PC-9 (cell line): ENCODE data around the gene KIAA0513. TPM values are rescaled to one million over a fixed set of nuclear protein-coding genes. Genes with fewer than 3 reads are reported as not detected.

ENCODE experiments used
- BruUV-seq: library from RNA; stranded (reverse); fragments of 400-500 nt; replicated peaks from 2 replicates; lab custom pipeline; 2021; lab: Mats Ljungman, UMichigan
- CTCF ChIA-PET: fragments of 300-600 bp; sonication (Branson Sonifier 250); formaldehyde crosslinking; loops from one replicate; lab custom pipeline; 2022; ENCODE audit warnings: antibody characterized with exemption; lab: Charles Lee
- POLR2A ChIA-PET: fragments of 300-600 bp; sonication (Branson Sonifier 250); formaldehyde crosslinking; loops from one replicate; lab custom pipeline; 2022; ENCODE audit warnings: antibody characterized with exemption; ENCODE audit not compliant: unreplicated experiment; lab: Charles Lee
- DNase-seq, 2 experiments: peaks; one replicate each; pipeline versions ENCODE4 v3.0.0 to v3.0.0-alpha.2; 2015 to 2022; ENCODE audit warnings: mixed read lengths in 1 of 2
- H2AFZ ChIP-seq: fragments of 200-600 bp; sonication (generic); 2 replicates; pipeline ENCODE4 v1.8.1; 2017; ENCODE audit warnings: antibody characterized with exemption
- H3F3A ChIP-seq: fragments of 200-600 bp; sonication (generic); 2 replicates; pipeline ENCODE4 v1.8.1; 2017; ENCODE audit warnings: antibody characterized with exemption, mild to moderate bottlenecking, low read depth; ENCODE audit not compliant: insufficient read depth
- H3K27ac ChIP-seq: fragments of 200-600 bp; sonication (generic); 2 replicates; pipeline ENCODE4 v1.6.1; 2016; ENCODE audit warnings: mixed run types
- H3K27me3 ChIP-seq: fragments of 200-600 bp; sonication (generic); 2 replicates; pipeline ENCODE4 v1.6.1; 2016; ENCODE audit warnings: low read depth, mixed run types; ENCODE audit not compliant: insufficient read depth
- H3K36me3 ChIP-seq: fragments of 200-600 bp; sonication (generic); 2 replicates; pipeline ENCODE4 v1.6.1; 2016; ENCODE audit warnings: low read depth, mixed run types
- H3K4me1 ChIP-seq: fragments of 200-600 bp; sonication (generic); replicated peaks from 2 replicates; pipeline ENCODE4 v1.6.1; 2016; ENCODE audit warnings: mixed run types; ENCODE audit not compliant: insufficient read depth
- H3K4me2 ChIP-seq: fragments of 200-600 bp; sonication (generic); 2 replicates; pipeline ENCODE4 v1.6.1; 2017; ENCODE audit warnings: mixed run types
- H3K4me3 ChIP-seq: fragments of 200-600 bp; sonication (generic); 2 replicates; pipeline ENCODE4 v1.6.1; 2016; ENCODE audit warnings: mixed run types
- H3K79me2 ChIP-seq: fragments of 200-600 bp; sonication (generic); 2 replicates; pipeline ENCODE4 v1.6.1; 2017; ENCODE audit warnings: low read depth, mixed run types
- H3K9me2 ChIP-seq: fragments of 200-600 bp; sonication (generic); 2 replicates; pipeline ENCODE4 v1.8.1; 2017; ENCODE audit warnings: mild to moderate bottlenecking; ENCODE audit not compliant: insufficient read depth
- H3K9me3 ChIP-seq: fragments of 200-600 bp; sonication (generic); 2 replicates; pipeline ENCODE4 v1.8.1; 2016; ENCODE audit warnings: low read depth; ENCODE audit not compliant: insufficient read depth
- H4K20me1 ChIP-seq: fragments of 200-600 bp; sonication (generic); 2 replicates; pipeline ENCODE4 v1.8.1; 2017; ENCODE audit not compliant: insufficient read depth
- CTCF ChIP-seq: fragments of 200-600 bp; sonication (generic); conservative IDR thresholded peaks from 2 replicates; pipeline ENCODE4 v1.6.1; 2017; ENCODE audit warnings: mixed run types, antibody characterized with exemption, mild to moderate bottlenecking, moderate library complexity
- EZH2 ChIP-seq: fragments of 200-600 bp; sonication (generic); IDR thresholded peaks from 2 replicates; pipeline ENCODE4 v1.8.0; 2017; ENCODE audit warnings: antibody characterized with exemption, low read depth
- intact Hi-C: fragments of 100-400 bp; cut with micrococcal nuclease; formaldehyde crosslinking; loops from one replicate; pipeline ENCODE4 v1.10.0; 2022; ENCODE audit not compliant: unreplicated experiment
- total RNA-seq: library from RNA; stranded (reverse); gene quantifications from 2 replicates; pipeline ENCODE4 v1.2.3, GENCODE V29; 2021

KIAA0513 gene
- total RNA-seq, 1 experiment from 2014 or later: 4.3 TPM

DNA sequence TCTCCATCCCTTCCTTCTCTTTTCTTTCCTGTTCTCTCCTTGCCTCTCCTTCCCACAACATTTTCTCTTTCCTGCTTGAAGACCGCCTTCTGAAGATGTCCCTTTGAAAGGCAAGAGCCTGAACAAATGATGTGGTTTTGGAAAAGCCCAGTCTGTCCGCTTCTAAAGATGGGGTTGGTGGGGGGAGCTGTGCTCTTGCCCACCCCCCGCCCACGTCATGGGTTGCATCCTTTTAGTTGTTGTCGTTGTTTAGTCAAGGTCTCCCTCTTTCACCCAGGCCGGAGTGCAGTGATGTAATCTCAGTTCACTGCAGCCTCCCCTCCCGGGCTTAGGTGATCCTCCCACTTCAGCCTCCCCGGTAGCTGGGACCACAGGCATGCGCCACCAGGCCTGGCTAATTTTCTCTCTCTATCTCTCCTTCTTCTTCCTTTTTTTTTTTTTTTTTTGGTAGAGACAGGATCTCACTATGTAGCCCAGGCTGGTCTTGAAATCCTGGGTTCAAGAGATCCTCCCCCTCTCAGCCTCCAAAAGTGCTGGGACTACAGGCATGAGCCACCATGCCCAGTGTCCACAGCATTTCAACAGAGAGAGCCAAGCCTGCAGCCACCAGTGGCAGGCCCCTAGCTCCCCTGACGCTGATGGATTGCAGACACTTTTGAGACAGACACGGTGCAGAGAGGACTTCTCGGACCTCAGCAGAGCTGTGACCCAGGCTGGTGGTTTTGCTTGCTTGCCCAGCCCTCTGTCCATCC lies 110.7 kb downstream of the KIAA0513 start:
- peak overlapping the region; percentile 76 for H3K4me2 ChIP-seq
- H3K79me2 ChIP-seq: no peaks in the 10 kb centered on the region
- peaks cover 8% of the 10 kb centered on the region; the same call in 1 of the 2 replicates for H3K4me1 ChIP-seq
- CTCF ChIA-PET: no interaction called here
- no peak overlapping the region for H3K27ac ChIP-seq
- BruUV-seq: no TSS peak
- peak overlapping the region; percentile 54; the same call in 1 of the 2 replicates for H2AFZ ChIP-seq
- no peaks in the 10 kb centered on the region for H3K36me3 ChIP-seq
- no peaks in the 10 kb centered on the region for H4K20me1 ChIP-seq
- no peaks in the 10 kb centered on the region for H3K9me3 ChIP-seq
- H3F3A ChIP-seq: no peaks in the 10 kb centered on the region; the same call in 1 of the 2 replicates
- POLR2A ChIA-PET: no interaction called here
- no peak for TF ChIP-seq EZH2
- H3K9me2 ChIP-seq: no peaks in the 10 kb centered on the region
- intact Hi-C loops: no loop called here
- peak overlapping the region; percentile 44; the same call in 1 of the 2 replicates for H3K4me3 ChIP-seq
- DNase-seq: no peak
- H3K27me3 ChIP-seq: peaks cover 14% of the 10 kb centered on the region; the same call in 1 of the 2 replicates

- TF ChIP-seq EZH2 (no peak), CTCF (no peak)
- no peaks in the 10 kb centered on the region for H3K79me2 ChIP-seq
- H3K4me3 ChIP-seq: no peak overlapping the region
- H3K4me2 ChIP-seq: no peak overlapping the region
- no peaks in the 10 kb centered on the region for H3K9me3 ChIP-seq
- no peak overlapping the region for H3K27ac ChIP-seq
- intact Hi-C loops: no loop called here
- H3F3A ChIP-seq: no peaks in the 10 kb centered on the region; the same call in 1 of the 2 replicates
- peaks cover 10% of the 10 kb centered on the region; the same call in 1 of the 2 replicates for H3K4me1 ChIP-seq
- H2AFZ ChIP-seq: no peak overlapping the region
- H4K20me1 ChIP-seq: no peaks in the 10 kb centered on the region
- no peak for DNase-seq
- H3K9me2 ChIP-seq: no peaks in the 10 kb centered on the region
- BruUV-seq: no TSS peak
- H3K36me3 ChIP-seq: no peaks in the 10 kb centered on the region
- ChIA-PET CTCF (no interaction called here), POLR2A (no interaction called here)
- H3K27me3 ChIP-seq: peaks cover 14% of the 10 kb centered on the region; the same call in 1 of the 2 replicates
These were observed 111.4 kb downstream of the KIAA0513 start for GRCh38 chr16:85138825-85139627.

GRCh38 chr16:85139881-85140339 lies 112.3 kb downstream of the KIAA0513 start:
- Histone ChIP-seq H3K79me2 (no peaks in the 10 kb centered on the region), H4K20me1 (no peaks in the 10 kb centered on the region), H3K27me3 (peaks cover 16% of the 10 kb centered on the region), H3K4me1 (peaks cover 15% of the 10 kb centered on the region), H3K9me3 (no peaks in the 10 kb centered on the region), H3K36me3 (no peaks in the 10 kb centered on the region), H2AFZ (no peak overlapping the region), H3K27ac (no peak overlapping the region), H3K4me3 (no peak overlapping the region), H3K9me2 (no peaks in the 10 kb centered on the region), H3F3A (peaks cover 7% of the 10 kb centered on the region; the same call in 1 of the 2 replicates), H3K4me2 (no peak overlapping the region)
- POLR2A ChIA-PET: interaction anchor here (0.6 kb wide), 1 partner anchor 64 kb away, joined by 3 read pairs; no protein-coding TSS in a partner anchor
- CTCF ChIA-PET: no interaction called here
- intact Hi-C loops: no loop called here
- no peak for DNase-seq
- BruUV-seq: no TSS peak
- no peak for TF ChIP-seq EZH2
- TF ChIP-seq CTCF: no peak
